Measurements from ENCODE around the gene HBS1L.

DNA sequence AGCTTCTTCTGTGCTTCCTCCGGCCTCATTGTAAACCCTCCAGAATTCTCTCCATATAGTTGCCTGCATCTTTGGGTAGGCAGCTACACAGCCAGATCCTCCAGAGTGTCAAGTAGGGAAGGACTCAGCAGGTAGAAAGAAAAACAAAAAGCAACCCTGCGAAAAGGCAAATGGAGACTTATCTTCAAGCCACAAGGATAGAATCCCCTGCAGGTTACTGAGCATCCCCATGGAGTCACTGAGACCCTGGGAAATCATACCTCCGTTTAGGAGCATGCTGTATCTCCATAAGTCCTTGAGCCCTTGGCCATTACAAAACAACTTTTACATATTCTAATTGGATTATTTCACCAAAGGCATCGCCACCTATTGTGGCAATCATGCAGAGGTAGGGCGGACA lies 133.3 kb downstream of the HBS1L start:
- TF ChIP-seq CTCF (conservative IDR thresholded peaks at IDR 0.05; ENCODE audit: low read length) (no peak), EZH2phosphoT487 (IDR thresholded peaks at IDR 0.05; ENCODE audit: borderline replicate concordance, low read depth, low read length) (no peak)
